ENCODE results near the gene MAPK4. TPM values are rescaled to one million over a fixed set of nuclear protein-coding genes. Genes with fewer than 3 reads are reported as not detected.

MAPK4 gene
- total RNA-seq, 2 donors from 2014 or later: 2.0 to 3.8 TPM

- Histone ChIP-seq H3K4me1 (ENCODE audit: control insufficient read depth, insufficient read depth, low read length) (peaks cover 5% of the 10 kb centered on the region), H3K36me3 (ENCODE audit: control insufficient read depth, insufficient read depth, low read length) (no peaks in the 10 kb centered on the region), H3K9ac (ENCODE audit: extremely low read depth, low read length, poor library complexity, severe bottlenecking) (no peak overlapping the region), H3K4me3 (ENCODE audit: low read length) (no peak overlapping the region), H3K9me3 (ENCODE audit: control insufficient read depth, low read length) (peaks cover 13% of the 10 kb centered on the region), H3K27ac (ENCODE audit: low read depth, low read length) (no peak overlapping the region), H3K27me3 (ENCODE audit: control insufficient read depth, insufficient read depth, low read length, poor library complexity, severe bottlenecking) (no peaks in the 10 kb centered on the region)
- 84 to 87% methylated on average over 6 of the region's 6 CpGs for WGBS, 2 experiments (ENCODE audit: insufficient coverage in 1 of 2, insufficient read length in 1 of 2)
- Mint-ChIP-seq H3K9me3 (peaks cover 5% of the 10 kb centered on the region), H3K4me1 (peaks cover 9% of the 10 kb centered on the region), H3K27ac (no peak overlapping the region), H3K4me3 (no peak overlapping the region), H3K36me3 (ENCODE audit: low read depth) (peaks cover 3% of the 10 kb centered on the region), H3K27me3 (ENCODE audit: insufficient read depth) (no peaks in the 10 kb centered on the region)
- TF ChIP-seq CTCF (conservative IDR thresholded peaks at IDR 0.05): no peak
- DNase-seq: peak; percentile 42
These were observed 105.1 kb downstream of the MAPK4 start for GRCh38 chr18:50665015-50665414.

DNA sequence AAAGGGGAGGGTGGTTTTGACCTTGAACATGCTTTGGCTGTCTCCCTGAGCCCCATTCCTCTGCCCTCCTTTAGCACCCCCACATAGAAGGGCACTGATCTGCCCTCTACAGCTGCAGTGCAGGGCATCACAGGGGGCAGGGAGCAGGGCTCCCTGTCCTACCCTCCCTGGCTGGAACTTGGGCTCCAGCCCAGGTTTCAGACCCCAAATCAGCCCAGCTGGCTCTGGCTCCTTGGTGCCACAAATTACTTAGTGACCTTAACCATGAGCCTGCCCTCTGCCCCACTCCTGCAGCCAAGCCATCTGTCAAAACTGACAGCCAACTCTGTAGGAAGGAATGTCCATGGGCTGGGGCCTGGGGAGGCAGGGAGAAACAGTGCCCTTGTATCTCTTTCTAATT lies 105.6 kb downstream of the MAPK4 start:
- Histone ChIP-seq H3K27ac (ENCODE audit: low read depth, low read length) (no peak overlapping the region), H3K4me1 (ENCODE audit: control insufficient read depth, insufficient read depth, low read length) (peaks cover 5% of the 10 kb centered on the region), H3K9ac (ENCODE audit: extremely low read depth, low read length, poor library complexity, severe bottlenecking) (no peak overlapping the region), H3K27me3 (ENCODE audit: control insufficient read depth, insufficient read depth, low read length, poor library complexity, severe bottlenecking) (no peaks in the 10 kb centered on the region), H3K9me3 (ENCODE audit: control insufficient read depth, low read length) (peaks cover 13% of the 10 kb centered on the region), H3K4me3 (ENCODE audit: low read length) (no peak overlapping the region), H3K36me3 (ENCODE audit: control insufficient read depth, insufficient read depth, low read length) (no peaks in the 10 kb centered on the region)
- DNase-seq: peak; percentile 27
- peaks cover 8% of the 10 kb centered on the region for H3K4me1 Mint-ChIP-seq
- no peak overlapping the region for H3K4me3 Mint-ChIP-seq
- H3K9me3 Mint-ChIP-seq: peaks cover 5% of the 10 kb centered on the region
- no peaks in the 10 kb centered on the region for H3K27me3 Mint-ChIP-seq (ENCODE audit: insufficient read depth)
- H3K27ac Mint-ChIP-seq: no peak overlapping the region
- H3K36me3 Mint-ChIP-seq (ENCODE audit: low read depth): peaks cover 3% of the 10 kb centered on the region
- no peak for TF ChIP-seq CTCF (conservative IDR thresholded peaks at IDR 0.05)

- peaks cover 5% of the 10 kb centered on the region for H3K4me1 ChIP-seq (ENCODE audit: control insufficient read depth, insufficient read depth, low read length)
- H3K36me3 ChIP-seq (ENCODE audit: control insufficient read depth, insufficient read depth, low read length): no peaks in the 10 kb centered on the region
- DNase-seq: peak; percentile 20
- H3K9ac ChIP-seq (ENCODE audit: extremely low read depth, low read length, poor library complexity, severe bottlenecking): no peak overlapping the region
- peaks cover 5% of the 10 kb centered on the region for H3K9me3 Mint-ChIP-seq
- 92 to 100% methylated on average over 2 to 4 of the region's 4 CpGs for WGBS, 2 experiments (ENCODE audit: insufficient coverage in 1 of 2, insufficient read length in 1 of 2)
- no peak overlapping the region for H3K27ac Mint-ChIP-seq
- H3K36me3 Mint-ChIP-seq (ENCODE audit: low read depth): peaks cover 3% of the 10 kb centered on the region
- H3K27me3 ChIP-seq (ENCODE audit: control insufficient read depth, insufficient read depth, low read length, poor library complexity, severe bottlenecking): no peaks in the 10 kb centered on the region
- H3K9me3 ChIP-seq (ENCODE audit: control insufficient read depth, low read length): peaks cover 10% of the 10 kb centered on the region
- no peak for TF ChIP-seq CTCF (conservative IDR thresholded peaks at IDR 0.05)
- H3K4me3 ChIP-seq (ENCODE audit: low read length): no peak overlapping the region
- H3K4me1 Mint-ChIP-seq: peaks cover 6% of the 10 kb centered on the region
- no peak overlapping the region for H3K27ac ChIP-seq (ENCODE audit: low read depth, low read length)
- H3K27me3 Mint-ChIP-seq (ENCODE audit: insufficient read depth): no peaks in the 10 kb centered on the region
- H3K4me3 Mint-ChIP-seq: no peak overlapping the region
These were observed 106.6 kb downstream of the MAPK4 start for GRCh38 chr18:50666536-50666935.

All from endodermal cell (in vitro differentiated cells).